K562 (cell line): ENCODE data around the gene C2CD4B. TPM values are rescaled to one million over a fixed set of nuclear protein-coding genes. Genes with fewer than 3 reads are reported as not detected.

Source experiments
- CBFA2T3 ChIP-seq: fragments of 450-650 bp; IDR thresholded peaks from 2 replicates; pipeline ENCODE4 v1.6.1; 2017
- GABPA ChIP-seq: fragments of 200-800 bp; sonication (Bioruptor generic); conservative IDR thresholded peaks from 2 replicates; pipeline ENCODE4 v1.6.1; 2016; ENCODE audit warnings: low read depth, missing genetic modification characterization, missing compliant biosample characterization
- HDAC1 ChIP-seq, 2 experiments: fragments of 450-650 bp; IDR thresholded peaks; 2 replicates each; pipeline ENCODE4 v1.6.1; 2016 to 2017; ENCODE audit warnings: inconsistent platforms in 1 of 2, mild to moderate bottlenecking in 1 of 2, moderate library complexity in 1 of 2
- HDAC2 ChIP-seq: fragments of 450-650 bp; IDR thresholded peaks from 2 replicates; pipeline ENCODE4 v1.6.1; 2016; ENCODE audit warnings: mild to moderate bottlenecking
- IRF2 ChIP-seq: sonication (generic); formaldehyde crosslinking; IDR thresholded peaks from 2 replicates; pipeline ENCODE4 v1.8.1; 2022; ENCODE audit warnings: mild to moderate bottlenecking, missing genetic modification reagents
- NFIX ChIP-seq: fragments of 250-450 bp; sonication (Bioruptor Pico); IDR thresholded peaks from 2 replicates; pipeline ENCODE4 v1.4.0; 2020; ENCODE audit warnings: low read depth, mild to moderate bottlenecking, moderate library complexity
- OTX1 ChIP-seq: fragments of 450-650 bp; formaldehyde crosslinking; IDR thresholded peaks from 2 replicates; pipeline ENCODE4 v1.4.0; 2022; ENCODE audit warnings: mild to moderate bottlenecking
- SIRT6 ChIP-seq: IDR thresholded peaks from one replicate; pipeline ENCODE4 v1.6.1; 2012; ENCODE audit warnings: low read depth, mild to moderate bottlenecking, control low read depth, inconsistent platforms, low read length, moderate library complexity
- SLC30A9 ChIP-seq: fragments of 250-450 bp; sonication (Bioruptor Pico); IDR thresholded peaks from 2 replicates; pipeline ENCODE4 v1.8.0; 2022; ENCODE audit warnings: mild to moderate bottlenecking, moderate library complexity
- ZNF184 ChIP-seq: sonication (generic); formaldehyde crosslinking; IDR thresholded peaks from 2 replicates; pipeline ENCODE4 v1.5.0; 2020; ENCODE audit warnings: missing genetic modification reagents
- ZNF23 ChIP-seq: fragments of 250-450 bp; sonication (Bioruptor Pico); IDR thresholded peaks from 2 replicates; pipeline ENCODE4 v1.4.0; 2020; ENCODE audit warnings: mild to moderate bottlenecking
- ZNF24 ChIP-seq: fragments of 450-650 bp; IDR thresholded peaks from 2 replicates; pipeline ENCODE4 v1.6.1; 2016
- polyA plus RNA-seq, 8 experiments: library from polyadenylated mRNA; depleted of rRNA in 4 of 8; stranded (reverse) in 5 of 8; unstranded in 3 of 8; fragments of >200 nt; fragmentation: Nextera tagmentation in 2 of 8; fragmentation: Illumina TruSeq in 1 of 8; extraction: Ambion mirVana in 2 of 8; extraction: Trizol in 1 of 8; gene quantifications; 2 replicates each; pipeline versions ENCODE4 v1.2.1 to v1.2.3, GENCODE V29; 2011 to 2014; ENCODE audit warnings: inconsistent platforms in 1 of 8, missing spikeins in 1 of 8
- total RNA-seq, 7 experiments: library from RNA; depleted of rRNA in 6 of 7; stranded (reverse); fragments of >200 nt in 6 of 7; fragmentation: Illumina TruSeq in 2 of 7; extraction: Trizol in 2 of 7; gene quantifications; 2 replicates each; pipeline versions ENCODE4 v1.2.1 to v1.2.3, GENCODE V29; 2011 to 2021; ENCODE audit warnings: low replicate concordance in 1 of 7
- TF ChIP-seq, protein P1 (sequence below): fragments of 150-350 bp; conservative IDR thresholded peaks from 2 replicates; pipeline ENCODE4 v1.6.1; 2014; ENCODE audit warnings: low read length
- TF ChIP-seq, protein P2 (sequence below): sonication (generic); formaldehyde crosslinking; IDR thresholded peaks from 2 replicates; pipeline ENCODE4 v1.9.0; 2022; ENCODE audit warnings: mild to moderate bottlenecking, missing genetic modification reagents
- TF ChIP-seq, protein P3 (sequence below): conservative IDR thresholded peaks from 2 replicates; pipeline ENCODE4 v1.6.1; 2011; ENCODE audit warnings: low read depth, mild to moderate bottlenecking, low read length; ENCODE audit not compliant: control insufficient read depth
- TF ChIP-seq, protein P4 (sequence below), 3 experiments: fragments of 200-800 bp in 1 of 3; sonication (Bioruptor generic) in 1 of 3; sonication (generic) in 1 of 3; formaldehyde crosslinking in 1 of 3; IDR thresholded peaks; 2 replicates each; pipeline versions ENCODE4 v1.6.1 to v1.8.0; 2016 to 2022; ENCODE audit warnings: mild to moderate bottlenecking in 2 of 3, missing compliant biosample characterization in 2 of 3, missing genetic modification characterization in 2 of 3, missing genetic modification reagents in 1 of 3
- TF ChIP-seq, protein P5 (sequence below): fragments of 250-450 bp; sonication (Bioruptor Pico); IDR thresholded peaks from 2 replicates; pipeline ENCODE4 v1.8.0; 2021; ENCODE audit warnings: moderate library complexity, mild to moderate bottlenecking, inconsistent platforms

Gene C2CD4B
- total and polyA plus RNA-seq, 9 of the 15 experiments (the other 6 are each of a cell fraction or from before 2014, with no cell fraction given), result 0.11 TPM; not detected in 8

DNA sequence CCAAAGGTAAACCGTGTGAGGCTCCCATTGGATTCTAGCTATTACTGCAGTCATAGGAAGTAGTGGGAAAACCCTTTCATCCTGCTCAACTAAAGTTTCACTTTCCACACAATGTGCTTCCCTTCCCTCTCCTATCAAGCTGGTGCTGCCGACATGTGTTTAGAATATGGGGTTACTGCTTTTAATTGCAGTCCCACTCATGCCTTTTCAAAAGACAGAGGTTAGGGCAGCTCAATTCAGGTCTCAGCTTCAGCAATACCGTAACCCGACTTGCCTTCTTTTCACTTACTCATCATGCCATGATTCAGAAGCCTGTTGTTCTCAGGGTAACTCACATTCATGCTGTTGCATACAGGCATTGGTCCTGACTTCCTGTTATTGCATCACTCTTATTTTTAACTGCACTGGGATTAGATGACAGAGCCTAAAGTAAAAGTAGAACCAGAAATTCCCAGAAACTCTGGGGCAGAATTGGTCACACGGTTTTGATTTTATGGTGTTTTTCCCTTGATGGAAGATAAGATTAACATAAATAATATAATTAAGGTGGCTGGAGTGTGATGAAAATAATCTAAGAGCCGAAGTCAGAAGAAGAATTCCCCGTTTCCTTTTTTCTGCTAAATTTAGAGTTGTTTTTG is 45.7 kb downstream of the C2CD4B start (continued):
- TF ChIP-seq, protein P1, sequence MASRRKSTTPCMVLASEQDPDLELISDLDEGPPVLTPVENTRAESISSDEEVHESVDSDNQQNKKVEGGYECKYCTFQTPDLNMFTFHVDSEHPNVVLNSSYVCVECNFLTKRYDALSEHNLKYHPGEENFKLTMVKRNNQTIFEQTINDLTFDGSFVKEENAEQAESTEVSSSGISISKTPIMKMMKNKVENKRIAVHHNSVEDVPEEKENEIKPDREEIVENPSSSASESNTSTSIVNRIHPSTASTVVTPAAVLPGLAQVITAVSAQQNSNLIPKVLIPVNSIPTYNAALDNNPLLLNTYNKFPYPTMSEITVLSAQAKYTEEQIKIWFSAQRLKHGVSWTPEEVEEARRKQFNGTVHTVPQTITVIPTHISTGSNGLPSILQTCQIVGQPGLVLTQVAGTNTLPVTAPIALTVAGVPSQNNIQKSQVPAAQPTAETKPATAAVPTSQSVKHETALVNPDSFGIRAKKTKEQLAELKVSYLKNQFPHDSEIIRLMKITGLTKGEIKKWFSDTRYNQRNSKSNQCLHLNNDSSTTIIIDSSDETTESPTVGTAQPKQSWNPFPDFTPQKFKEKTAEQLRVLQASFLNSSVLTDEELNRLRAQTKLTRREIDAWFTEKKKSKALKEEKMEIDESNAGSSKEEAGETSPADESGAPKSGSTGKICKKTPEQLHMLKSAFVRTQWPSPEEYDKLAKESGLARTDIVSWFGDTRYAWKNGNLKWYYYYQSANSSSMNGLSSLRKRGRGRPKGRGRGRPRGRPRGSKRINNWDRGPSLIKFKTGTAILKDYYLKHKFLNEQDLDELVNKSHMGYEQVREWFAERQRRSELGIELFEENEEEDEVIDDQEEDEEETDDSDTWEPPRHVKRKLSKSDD, result no peak
- no peak for TF ChIP-seq ZNF184 (CRISPR knock-in tag)
- TF ChIP-seq CBFA2T3, result no peak
- TF ChIP-seq, protein P2, sequence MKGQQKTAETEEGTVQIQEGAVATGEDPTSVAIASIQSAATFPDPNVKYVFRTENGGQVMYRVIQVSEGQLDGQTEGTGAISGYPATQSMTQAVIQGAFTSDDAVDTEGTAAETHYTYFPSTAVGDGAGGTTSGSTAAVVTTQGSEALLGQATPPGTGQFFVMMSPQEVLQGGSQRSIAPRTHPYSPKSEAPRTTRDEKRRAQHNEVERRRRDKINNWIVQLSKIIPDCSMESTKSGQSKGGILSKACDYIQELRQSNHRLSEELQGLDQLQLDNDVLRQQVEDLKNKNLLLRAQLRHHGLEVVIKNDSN (CRISPR knock-in tag), result no peak
- no peak for TF ChIP-seq NFIX
- TF ChIP-seq, protein P3, sequence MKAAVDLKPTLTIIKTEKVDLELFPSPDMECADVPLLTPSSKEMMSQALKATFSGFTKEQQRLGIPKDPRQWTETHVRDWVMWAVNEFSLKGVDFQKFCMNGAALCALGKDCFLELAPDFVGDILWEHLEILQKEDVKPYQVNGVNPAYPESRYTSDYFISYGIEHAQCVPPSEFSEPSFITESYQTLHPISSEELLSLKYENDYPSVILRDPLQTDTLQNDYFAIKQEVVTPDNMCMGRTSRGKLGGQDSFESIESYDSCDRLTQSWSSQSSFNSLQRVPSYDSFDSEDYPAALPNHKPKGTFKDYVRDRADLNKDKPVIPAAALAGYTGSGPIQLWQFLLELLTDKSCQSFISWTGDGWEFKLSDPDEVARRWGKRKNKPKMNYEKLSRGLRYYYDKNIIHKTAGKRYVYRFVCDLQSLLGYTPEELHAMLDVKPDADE, result no peak
- TF ChIP-seq OTX1 (CRISPR knock-in tag), result no peak
- no peak for TF ChIP-seq IRF2 (CRISPR knock-in tag)
- TF ChIP-seq, protein P4, sequence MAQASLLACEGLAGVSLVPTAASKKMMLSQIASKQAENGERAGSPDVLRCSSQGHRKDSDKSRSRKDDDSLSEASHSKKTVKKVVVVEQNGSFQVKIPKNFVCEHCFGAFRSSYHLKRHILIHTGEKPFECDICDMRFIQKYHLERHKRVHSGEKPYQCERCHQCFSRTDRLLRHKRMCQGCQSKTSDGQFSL (CRISPR knock-in tag; IDR thresholded peaks at IDR 0.05), result no peak
- TF ChIP-seq, protein P4 (tag; IDR thresholded peaks at IDR 0.05), result no peak
- TF ChIP-seq GABPA, result peak; percentile 81
- TF ChIP-seq HDAC2, result no peak
- no peak for TF ChIP-seq ZNF23 (CRISPR knock-in tag)
- no peak for TF ChIP-seq SLC30A9 (CRISPR knock-in tag)
- TF ChIP-seq SIRT6, result no peak
- TF ChIP-seq HDAC1 (IDR thresholded peaks at IDR 0.05), result no peak
- TF ChIP-seq ZNF24, result no peak
- TF ChIP-seq, protein P5, sequence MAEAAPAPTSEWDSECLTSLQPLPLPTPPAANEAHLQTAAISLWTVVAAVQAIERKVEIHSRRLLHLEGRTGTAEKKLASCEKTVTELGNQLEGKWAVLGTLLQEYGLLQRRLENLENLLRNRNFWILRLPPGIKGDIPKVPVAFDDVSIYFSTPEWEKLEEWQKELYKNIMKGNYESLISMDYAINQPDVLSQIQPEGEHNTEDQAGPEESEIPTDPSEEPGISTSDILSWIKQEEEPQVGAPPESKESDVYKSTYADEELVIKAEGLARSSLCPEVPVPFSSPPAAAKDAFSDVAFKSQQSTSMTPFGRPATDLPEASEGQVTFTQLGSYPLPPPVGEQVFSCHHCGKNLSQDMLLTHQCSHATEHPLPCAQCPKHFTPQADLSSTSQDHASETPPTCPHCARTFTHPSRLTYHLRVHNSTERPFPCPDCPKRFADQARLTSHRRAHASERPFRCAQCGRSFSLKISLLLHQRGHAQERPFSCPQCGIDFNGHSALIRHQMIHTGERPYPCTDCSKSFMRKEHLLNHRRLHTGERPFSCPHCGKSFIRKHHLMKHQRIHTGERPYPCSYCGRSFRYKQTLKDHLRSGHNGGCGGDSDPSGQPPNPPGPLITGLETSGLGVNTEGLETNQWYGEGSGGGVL (CRISPR knock-in tag), result no peak
